Inflammatory macrophage (primary cell): Measurements from ENCODE around the gene HMGN3.

Experiments
- DNase-seq, 2 donors: peaks; one replicate each; pipeline ENCODE4 v3.0.0-alpha.2; 2020 to 2022

HMGN3 gene

GRCh38 chr6:79232696-79233462 is 1.6 kb downstream of the HMGN3 start:
- no peak for DNase-seq

- no peak for DNase-seq
Measured at GRCh38 chr6:79231666-79232065, 2.8 kb downstream of the HMGN3 start.

GRCh38 chr6:79231101-79231500 is 3.4 kb downstream of the HMGN3 start:
- no peak for DNase-seq

GRCh38 chr6:79230149-79230548 is 4.3 kb downstream of the HMGN3 start:
- DNase-seq, result no peak

- no peak for DNase-seq
Measured at GRCh38 chr6:79227445-79227844, 7.0 kb downstream of the HMGN3 start.

- DNase-seq, result no peak
Measured at GRCh38 chr6:79226660-79227059, 7.8 kb downstream of the HMGN3 start.

GRCh38 chr6:79225717-79226599 is 8.5 kb downstream of the HMGN3 start:
- no peak for DNase-seq

GRCh38 chr6:79223611-79224404 is 10.7 kb downstream of the HMGN3 start:
- DNase-seq, result no peak

GRCh38 chr6:79215213-79215824 is 19.2 kb downstream of the HMGN3 start:
- no peak for DNase-seq

- no peak for DNase-seq
Measured at GRCh38 chr6:79212859-79213258, 21.6 kb downstream of the HMGN3 start.

- peak; percentile 18 to 49 for DNase-seq
Measured at GRCh38 chr6:79208816-79209215, 25.7 kb downstream of the HMGN3 start.

- DNase-seq, result no peak
Measured at GRCh38 chr6:79203753-79204253, 30.7 kb downstream of the HMGN3 start.

GRCh38 chr6:79202556-79202955 is 31.9 kb downstream of the HMGN3 start:
- DNase-seq, result peak in 1 of 2 donors; percentile 28

GRCh38 chr6:79201983-79202382 is 32.5 kb downstream of the HMGN3 start:
- no peak for DNase-seq

GRCh38 chr6:79201143-79201542 is 33.3 kb downstream of the HMGN3 start:
- DNase-seq, result no peak

- peak; percentile 26 to 64 for DNase-seq
Measured at GRCh38 chr6:79196912-79197311, 37.6 kb downstream of the HMGN3 start.

GRCh38 chr6:79193971-79194370 is 40.5 kb downstream of the HMGN3 start:
- DNase-seq, result no peak

GRCh38 chr6:79189760-79190350 is 44.6 kb downstream of the HMGN3 start:
- no peak for DNase-seq

GRCh38 chr6:79188885-79189480 is 45.5 kb downstream of the HMGN3 start:
- DNase-seq, result no peak

GRCh38 chr6:79188107-79188506 is 46.4 kb downstream of the HMGN3 start:
- no peak for DNase-seq

GRCh38 chr6:79186564-79186963 is 47.9 kb downstream of the HMGN3 start:
- DNase-seq, result no peak
